ENCODE measurements around the gene RSPH6A. TPM values are rescaled to one million over a fixed set of nuclear protein-coding genes. Genes with fewer than 3 reads are reported as not detected.

The RSPH6A gene
- polyA plus RNA-seq, 1 donor from 2014 or later: not detected

- no peaks in the 10 kb centered on the region for H3F3A ChIP-seq (ENCODE audit: insufficient read depth, low read length, poor library complexity, severe bottlenecking)
- no peak overlapping the region for H2AFZ ChIP-seq (ENCODE audit: low read depth, low read length)
- no peak for TF ChIP-seq MXI1 (conservative IDR thresholded peaks at IDR 0.05; ENCODE audit: poor library complexity, severe bottlenecking)
- TF ChIP-seq, protein P1, sequence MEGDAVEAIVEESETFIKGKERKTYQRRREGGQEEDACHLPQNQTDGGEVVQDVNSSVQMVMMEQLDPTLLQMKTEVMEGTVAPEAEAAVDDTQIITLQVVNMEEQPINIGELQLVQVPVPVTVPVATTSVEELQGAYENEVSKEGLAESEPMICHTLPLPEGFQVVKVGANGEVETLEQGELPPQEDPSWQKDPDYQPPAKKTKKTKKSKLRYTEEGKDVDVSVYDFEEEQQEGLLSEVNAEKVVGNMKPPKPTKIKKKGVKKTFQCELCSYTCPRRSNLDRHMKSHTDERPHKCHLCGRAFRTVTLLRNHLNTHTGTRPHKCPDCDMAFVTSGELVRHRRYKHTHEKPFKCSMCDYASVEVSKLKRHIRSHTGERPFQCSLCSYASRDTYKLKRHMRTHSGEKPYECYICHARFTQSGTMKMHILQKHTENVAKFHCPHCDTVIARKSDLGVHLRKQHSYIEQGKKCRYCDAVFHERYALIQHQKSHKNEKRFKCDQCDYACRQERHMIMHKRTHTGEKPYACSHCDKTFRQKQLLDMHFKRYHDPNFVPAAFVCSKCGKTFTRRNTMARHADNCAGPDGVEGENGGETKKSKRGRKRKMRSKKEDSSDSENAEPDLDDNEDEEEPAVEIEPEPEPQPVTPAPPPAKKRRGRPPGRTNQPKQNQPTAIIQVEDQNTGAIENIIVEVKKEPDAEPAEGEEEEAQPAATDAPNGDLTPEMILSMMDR (IDR thresholded peaks at IDR 0.05; ENCODE audit: poor library complexity, severe bottlenecking): no peak
- no peak for TF ChIP-seq RAD21 (conservative IDR thresholded peaks at IDR 0.05)
- TF ChIP-seq TAF1 (IDR thresholded peaks at IDR 0.05; ENCODE audit: low read depth): no peak
- TF ChIP-seq POLR2AphosphoS5 (IDR thresholded peaks at IDR 0.05): no peak
- no peak for TF ChIP-seq REST (IDR thresholded peaks at IDR 0.05; ENCODE audit: borderline replicate concordance)
- TF ChIP-seq EZH2 (IDR thresholded peaks at IDR 0.05; ENCODE audit: borderline replicate concordance, insufficient read depth, low read length, poor library complexity, severe bottlenecking): no peak
- TF ChIP-seq SMC3 (conservative IDR thresholded peaks at IDR 0.05; ENCODE audit: poor library complexity): no peak
- no peak for TF ChIP-seq EP300 (conservative IDR thresholded peaks at IDR 0.05; ENCODE audit: poor library complexity, severe bottlenecking)
- no peaks in the 10 kb centered on the region for H3K27me3 ChIP-seq (ENCODE audit: insufficient read depth, low read depth, low read length)
- no peaks in the 10 kb centered on the region for H3K79me2 ChIP-seq (replicated peaks; ENCODE audit: insufficient read depth, low read length)
- no peaks in the 10 kb centered on the region for H3K9me3 ChIP-seq (ENCODE audit: low read length)
- H3K9me2 ChIP-seq (ENCODE audit: insufficient read depth, low read length): no peaks in the 10 kb centered on the region
- H3K27ac ChIP-seq (ENCODE audit: low read length): no peak overlapping the region
- no peaks in the 10 kb centered on the region for H3K36me3 ChIP-seq (ENCODE audit: insufficient read depth, low read length)
- H3K4me3 ChIP-seq (ENCODE audit: low read length): no peak overlapping the region
- H3K9ac ChIP-seq (ENCODE audit: low read length): no peak overlapping the region
- no peaks in the 10 kb centered on the region for H4K20me1 ChIP-seq (ENCODE audit: insufficient read depth)
- H3K4me2 ChIP-seq (ENCODE audit: low read length): no peak overlapping the region
Measured at GRCh38 chr19:45782820-45783785, 32.0 kb downstream of the RSPH6A start.

- Histone ChIP-seq H3K27ac (ENCODE audit: low read length) (no peak within 1 kb of the TSS), H3K79me2 (replicated peaks; ENCODE audit: insufficient read depth, low read length) (no peaks in the 10 kb centered on the region), H3K9ac (ENCODE audit: low read length) (no peak within 1 kb of the TSS), H3K27me3 (ENCODE audit: insufficient read depth, low read depth, low read length) (no peaks in the 10 kb centered on the region), H2AFZ (ENCODE audit: low read depth, low read length) (no peak within 1 kb of the TSS), H3K4me2 (ENCODE audit: low read length) (no peak within 1 kb of the TSS), H3K9me2 (ENCODE audit: insufficient read depth, low read length) (no peaks in the 10 kb centered on the region), H3K4me3 (ENCODE audit: low read length) (no peak within 1 kb of the TSS), H3K36me3 (ENCODE audit: insufficient read depth, low read length) (no peaks in the 10 kb centered on the region), H4K20me1 (ENCODE audit: insufficient read depth) (no peaks in the 10 kb centered on the region), H3K9me3 (ENCODE audit: low read length) (no peaks in the 10 kb centered on the region), H3F3A (ENCODE audit: insufficient read depth, low read length, poor library complexity, severe bottlenecking) (no peaks in the 10 kb centered on the region)
- TF ChIP-seq REST (IDR thresholded peaks at IDR 0.05; ENCODE audit: borderline replicate concordance) (no peak), POLR2AphosphoS5 (IDR thresholded peaks at IDR 0.05) (no peak), TAF1 (IDR thresholded peaks at IDR 0.05; ENCODE audit: low read depth) (no peak), EZH2 (IDR thresholded peaks at IDR 0.05; ENCODE audit: borderline replicate concordance, insufficient read depth, low read length, poor library complexity, severe bottlenecking) (no peak), SMC3 (conservative IDR thresholded peaks at IDR 0.05; ENCODE audit: poor library complexity) (no peak), MXI1 (conservative IDR thresholded peaks at IDR 0.05; ENCODE audit: poor library complexity, severe bottlenecking) (no peak), RAD21 (conservative IDR thresholded peaks at IDR 0.05) (no peak), EP300 (conservative IDR thresholded peaks at IDR 0.05; ENCODE audit: poor library complexity, severe bottlenecking) (no peak)
- TF ChIP-seq, protein P1 (IDR thresholded peaks at IDR 0.05; ENCODE audit: poor library complexity, severe bottlenecking): no peak
Measured at GRCh38 chr19:45782162-45782691, 32.9 kb downstream of the RSPH6A start, which contains the start of gene DMPK. Gene DMPK, minus strand, starts transcription at chr19:45782490. Its CDS starts 138 bp downstream, at chr19:45782352.
